ENCODE measurements around the gene PXN. TPM values are rescaled to one million over a fixed set of nuclear protein-coding genes. Genes with fewer than 3 reads are reported as not detected.

The PXN gene
- total and polyA plus RNA-seq, 4 donors = 6.0 to 13.1 (median 12.3) TPM

DNA sequence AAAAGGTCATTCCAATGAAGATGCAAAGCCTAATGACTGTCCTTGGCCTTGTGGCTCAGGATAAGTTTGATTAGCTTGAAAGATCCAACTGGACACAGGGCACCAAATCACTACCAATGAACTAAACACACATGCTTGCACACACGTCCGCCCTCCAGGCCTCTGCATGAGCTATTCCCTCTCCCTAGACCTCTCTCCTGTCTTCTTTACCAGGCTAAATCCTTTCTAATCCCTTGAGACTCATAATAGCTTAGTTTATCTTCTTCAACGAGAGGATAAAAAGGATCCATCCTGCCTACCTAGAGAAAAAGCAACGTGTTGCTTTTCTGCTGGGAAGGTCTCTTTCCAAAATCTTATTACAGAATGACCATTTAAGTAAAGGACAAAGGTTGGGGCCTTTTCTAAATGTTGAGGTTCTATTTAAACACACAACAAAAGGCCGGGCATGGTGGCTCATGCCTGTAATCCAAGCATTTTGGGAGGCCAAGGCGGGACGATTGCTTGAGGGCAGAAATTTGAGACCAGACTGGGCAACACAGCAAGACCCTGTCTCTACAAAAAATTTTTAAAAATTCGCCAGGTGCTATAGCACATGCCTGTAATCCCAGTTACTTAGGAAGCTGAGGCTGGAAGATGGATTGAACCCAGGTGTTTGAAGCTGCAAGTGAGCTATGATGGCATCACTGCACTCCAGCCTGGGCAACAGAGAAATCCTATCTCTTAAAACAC lies 22.4 kb downstream of the PXN start (continued):
- no peak for TF ChIP-seq MAX (IDR thresholded peaks at IDR 0.05)
- no peak for TF ChIP-seq EGR1 (IDR thresholded peaks at IDR 0.05; ENCODE audit: low read depth in 2 of 2)
- TF ChIP-seq, protein P1, sequence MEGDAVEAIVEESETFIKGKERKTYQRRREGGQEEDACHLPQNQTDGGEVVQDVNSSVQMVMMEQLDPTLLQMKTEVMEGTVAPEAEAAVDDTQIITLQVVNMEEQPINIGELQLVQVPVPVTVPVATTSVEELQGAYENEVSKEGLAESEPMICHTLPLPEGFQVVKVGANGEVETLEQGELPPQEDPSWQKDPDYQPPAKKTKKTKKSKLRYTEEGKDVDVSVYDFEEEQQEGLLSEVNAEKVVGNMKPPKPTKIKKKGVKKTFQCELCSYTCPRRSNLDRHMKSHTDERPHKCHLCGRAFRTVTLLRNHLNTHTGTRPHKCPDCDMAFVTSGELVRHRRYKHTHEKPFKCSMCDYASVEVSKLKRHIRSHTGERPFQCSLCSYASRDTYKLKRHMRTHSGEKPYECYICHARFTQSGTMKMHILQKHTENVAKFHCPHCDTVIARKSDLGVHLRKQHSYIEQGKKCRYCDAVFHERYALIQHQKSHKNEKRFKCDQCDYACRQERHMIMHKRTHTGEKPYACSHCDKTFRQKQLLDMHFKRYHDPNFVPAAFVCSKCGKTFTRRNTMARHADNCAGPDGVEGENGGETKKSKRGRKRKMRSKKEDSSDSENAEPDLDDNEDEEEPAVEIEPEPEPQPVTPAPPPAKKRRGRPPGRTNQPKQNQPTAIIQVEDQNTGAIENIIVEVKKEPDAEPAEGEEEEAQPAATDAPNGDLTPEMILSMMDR (IDR thresholded peaks at IDR 0.05; ENCODE audit: low read depth, low read length, missing input control) = no peak
- no peak for TF ChIP-seq HNF4A (conservative IDR thresholded peaks at IDR 0.05)
- TF ChIP-seq FOXA1 (IDR thresholded peaks at IDR 0.05) = no peak
- TF ChIP-seq NR2F2 (IDR thresholded peaks at IDR 0.05) = no peak
- TF ChIP-seq TAF1 (conservative IDR thresholded peaks at IDR 0.05) = no peak

- no peak overlapping the region for H3K4me3 ChIP-seq (ENCODE audit: low read depth in 1 of 3, low read length in 3 of 3)
- no peaks in the 10 kb centered on the region for H3K9me3 ChIP-seq (ENCODE audit: control insufficient read depth in 4 of 4, low read length in 3 of 4)
- 48% methylated on average over 9 of the region's 9 CpGs for WGBS
- peak; percentile 64 to 76 for TF ChIP-seq HNF4A (conservative IDR thresholded peaks at IDR 0.05)
- TF ChIP-seq, protein P2, sequence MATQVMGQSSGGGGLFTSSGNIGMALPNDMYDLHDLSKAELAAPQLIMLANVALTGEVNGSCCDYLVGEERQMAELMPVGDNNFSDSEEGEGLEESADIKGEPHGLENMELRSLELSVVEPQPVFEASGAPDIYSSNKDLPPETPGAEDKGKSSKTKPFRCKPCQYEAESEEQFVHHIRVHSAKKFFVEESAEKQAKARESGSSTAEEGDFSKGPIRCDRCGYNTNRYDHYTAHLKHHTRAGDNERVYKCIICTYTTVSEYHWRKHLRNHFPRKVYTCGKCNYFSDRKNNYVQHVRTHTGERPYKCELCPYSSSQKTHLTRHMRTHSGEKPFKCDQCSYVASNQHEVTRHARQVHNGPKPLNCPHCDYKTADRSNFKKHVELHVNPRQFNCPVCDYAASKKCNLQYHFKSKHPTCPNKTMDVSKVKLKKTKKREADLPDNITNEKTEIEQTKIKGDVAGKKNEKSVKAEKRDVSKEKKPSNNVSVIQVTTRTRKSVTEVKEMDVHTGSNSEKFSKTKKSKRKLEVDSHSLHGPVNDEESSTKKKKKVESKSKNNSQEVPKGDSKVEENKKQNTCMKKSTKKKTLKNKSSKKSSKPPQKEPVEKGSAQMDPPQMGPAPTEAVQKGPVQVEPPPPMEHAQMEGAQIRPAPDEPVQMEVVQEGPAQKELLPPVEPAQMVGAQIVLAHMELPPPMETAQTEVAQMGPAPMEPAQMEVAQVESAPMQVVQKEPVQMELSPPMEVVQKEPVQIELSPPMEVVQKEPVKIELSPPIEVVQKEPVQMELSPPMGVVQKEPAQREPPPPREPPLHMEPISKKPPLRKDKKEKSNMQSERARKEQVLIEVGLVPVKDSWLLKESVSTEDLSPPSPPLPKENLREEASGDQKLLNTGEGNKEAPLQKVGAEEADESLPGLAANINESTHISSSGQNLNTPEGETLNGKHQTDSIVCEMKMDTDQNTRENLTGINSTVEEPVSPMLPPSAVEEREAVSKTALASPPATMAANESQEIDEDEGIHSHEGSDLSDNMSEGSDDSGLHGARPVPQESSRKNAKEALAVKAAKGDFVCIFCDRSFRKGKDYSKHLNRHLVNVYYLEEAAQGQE (IDR thresholded peaks at IDR 0.05) = no peak
- peak; percentile 39 for TF ChIP-seq SP1 (IDR thresholded peaks at IDR 0.05)
- TF ChIP-seq HNF4G (IDR thresholded peaks at IDR 0.05) = peak; percentile 39
- no peak for TF ChIP-seq YY1 (IDR thresholded peaks at IDR 0.05)
- TF ChIP-seq FOXA2 (IDR thresholded peaks at IDR 0.05) = no peak
- TF ChIP-seq JUND (IDR thresholded peaks at IDR 0.05) = no peak
- TF ChIP-seq TAF1 (conservative IDR thresholded peaks at IDR 0.05) = no peak
- TF ChIP-seq, protein P3, sequence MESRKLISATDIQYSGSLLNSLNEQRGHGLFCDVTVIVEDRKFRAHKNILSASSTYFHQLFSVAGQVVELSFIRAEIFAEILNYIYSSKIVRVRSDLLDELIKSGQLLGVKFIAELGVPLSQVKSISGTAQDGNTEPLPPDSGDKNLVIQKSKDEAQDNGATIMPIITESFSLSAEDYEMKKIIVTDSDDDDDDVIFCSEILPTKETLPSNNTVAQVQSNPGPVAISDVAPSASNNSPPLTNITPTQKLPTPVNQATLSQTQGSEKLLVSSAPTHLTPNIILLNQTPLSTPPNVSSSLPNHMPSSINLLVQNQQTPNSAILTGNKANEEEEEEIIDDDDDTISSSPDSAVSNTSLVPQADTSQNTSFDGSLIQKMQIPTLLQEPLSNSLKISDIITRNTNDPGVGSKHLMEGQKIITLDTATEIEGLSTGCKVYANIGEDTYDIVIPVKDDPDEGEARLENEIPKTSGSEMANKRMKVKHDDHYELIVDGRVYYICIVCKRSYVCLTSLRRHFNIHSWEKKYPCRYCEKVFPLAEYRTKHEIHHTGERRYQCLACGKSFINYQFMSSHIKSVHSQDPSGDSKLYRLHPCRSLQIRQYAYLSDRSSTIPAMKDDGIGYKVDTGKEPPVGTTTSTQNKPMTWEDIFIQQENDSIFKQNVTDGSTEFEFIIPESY (IDR thresholded peaks at IDR 0.05) = no peak
- no peak for TF ChIP-seq EGR1 (IDR thresholded peaks at IDR 0.05; ENCODE audit: low read depth in 2 of 2)
- peak; percentile 98 for TF ChIP-seq NR2F2 (IDR thresholded peaks at IDR 0.05)
- TF ChIP-seq RXRA (IDR thresholded peaks at IDR 0.05) = peak; percentile 57 to 60
- TF ChIP-seq RAD21 (IDR thresholded peaks at IDR 0.05) = peak in 1 of 2 donors; percentile 11
- TF ChIP-seq FOXA1 (IDR thresholded peaks at IDR 0.05) = no peak
- no peak for TF ChIP-seq ATF3 (IDR thresholded peaks at IDR 0.05)
- H3K27ac ChIP-seq (ENCODE audit: low read depth in 1 of 2, low read length in 2 of 2) = peak overlapping the region; percentile 47 to 51
- no peaks in the 10 kb centered on the region for H3K36me3 ChIP-seq (ENCODE audit: control insufficient read depth in 4 of 4, insufficient read depth in 3 of 4, low read depth in 1 of 4, low read length in 3 of 4)
- H3K9ac ChIP-seq (ENCODE audit: low read depth in 1 of 2, low read length in 2 of 2) = no peak overlapping the region
- H3K4me1 ChIP-seq (ENCODE audit: control insufficient read depth in 4 of 4, insufficient read depth in 4 of 4, low read length in 3 of 4) = peaks cover 8 to 35% (median 21%) of the 10 kb centered on the region in 4 donors
- no peak for DNase-seq (ENCODE audit: low spot score)
- no peaks in the 10 kb centered on the region for H3K27me3 ChIP-seq (ENCODE audit: control insufficient read depth in 4 of 4, insufficient read depth in 4 of 4, low read length in 3 of 4)
These were observed 23.2 kb downstream of the PXN start for GRCh38 chr12:120242275-120242799.
